Fibroblast of villous mesenchyme (primary cell): ENCODE data around the gene XIRP1. TPM values are rescaled to one million over a fixed set of nuclear protein-coding genes. Genes with fewer than 3 reads are reported as not detected.

Source experiments
- DNase-seq: peaks from one replicate; pipeline ENCODE4 v3.0.0-alpha.2; 2010; ENCODE audit warnings: low read depth
- H3K4me3 ChIP-seq: 2 replicates; pipeline ENCODE4 v1.5.1; 2011; ENCODE audit warnings: low read depth, mild to moderate bottlenecking, low read length
- CTCF ChIP-seq: IDR thresholded peaks from 2 replicates; pipeline ENCODE4 v1.5.1; 2012; ENCODE audit warnings: low read depth, mild to moderate bottlenecking, low read length; ENCODE audit not compliant: insufficient read depth
- total RNA-seq: library from RNA; depleted of rRNA; stranded (reverse); fragments of >200 nt; gene quantifications from 2 replicates; pipeline ENCODE4 v1.2.3, GENCODE V29; 2012

XIRP1 gene
- total RNA-seq, 1 donor, result not detected

- DNase-seq, result no peak
- no peak overlapping the region for H3K4me3 ChIP-seq
These were observed 11.5 kb upstream of the XIRP1 start for GRCh38 chr3:39203860-39204259.

GRCh38 chr3:39203402-39203801, 11.0 kb upstream of the XIRP1 start:
- no peak for DNase-seq
- no peak overlapping the region for H3K4me3 ChIP-seq
- TF ChIP-seq CTCF, result no peak

More at GRCh38 chr3:39203860-39204259, 11.5 kb upstream of the XIRP1 start:
- no peak for TF ChIP-seq CTCF

GRCh38 chr3:39202094-39202493, 9.7 kb upstream of the XIRP1 start:
- H3K4me3 ChIP-seq, result no peak overlapping the region
- peak; percentile 45 for TF ChIP-seq CTCF
- peak; percentile 53 for DNase-seq

- no peak for TF ChIP-seq CTCF
- DNase-seq, result no peak
- H3K4me3 ChIP-seq, result no peak overlapping the region
These were observed 4.4 kb upstream of the XIRP1 start for GRCh38 chr3:39196671-39197356.

GRCh38 chr3:39196034-39196433, 3.6 kb upstream of the XIRP1 start:
- H3K4me3 ChIP-seq, result no peak overlapping the region
- TF ChIP-seq CTCF, result no peak
- no peak for DNase-seq

- no peak overlapping the region for H3K4me3 ChIP-seq
- no peak for TF ChIP-seq CTCF
- no peak for DNase-seq
These were observed 996 bp upstream of the XIRP1 start for GRCh38 chr3:39193391-39193790.

- no peak for DNase-seq
- no peak for TF ChIP-seq CTCF
- H3K4me3 ChIP-seq, result no peak overlapping the region
These were observed 622 bp downstream of the XIRP1 start for GRCh38 chr3:39191773-39192172.
